Left lung (tissue), 10 donors: ENCODE measurements around the gene GALNT16. TPM values are rescaled to one million over a fixed set of nuclear protein-coding genes. Genes with fewer than 3 reads are reported as not detected.

Source experiments
- ATAC-seq: fragments of 200-7000 bp; cut with Tn5 transposase; one replicate; pipeline ENCODE4 v1.9.1; 2020; ENCODE audit warnings: moderate library complexity
- DNase-seq, 4 donors: peaks; one replicate each; pipeline ENCODE4 v3.0.0-alpha.2; 2013 to 2020
- H3K27ac ChIP-seq, 2 donors: fragments of 200-600 bp; sonication (generic) in 1 of 2; one replicate each; pipeline versions ENCODE4 v1.5.0 to v1.8.0; 2020 to 2021
- H3K27me3 ChIP-seq, 2 donors: fragments of 200-600 bp; sonication (generic) in 1 of 2; one replicate each; pipeline versions ENCODE4 v1.5.0 to v1.8.0; 2020 to 2021
- H3K36me3 ChIP-seq, 2 donors: fragments of 200-600 bp; sonication (generic) in 1 of 2; one replicate each; pipeline versions ENCODE4 v1.5.0 to v1.8.0; 2020 to 2021
- H3K4me1 ChIP-seq, 2 donors: fragments of 200-600 bp; one replicate each; pipeline ENCODE4 v1.8.0; 2021
- H3K4me3 ChIP-seq, 2 donors: fragments of 200-600 bp; sonication (generic) in 1 of 2; one replicate each; pipeline versions ENCODE4 v1.5.0 to v1.8.0; 2020 to 2021; ENCODE audit warnings: mild to moderate bottlenecking in 1 of 2
- H3K9me3 ChIP-seq, 2 donors: fragments of 200-600 bp; sonication (generic) in 1 of 2; one replicate each; pipeline versions ENCODE4 v1.5.0 to v1.8.0; 2020 to 2021
- intact Hi-C, 2 donors: fragments of 100-400 bp; cut with DNase I; formaldehyde crosslinking; loops; one replicate each; pipeline versions ENCODE4 v1.11.2 to v1.14.2; 2022
- polyA plus RNA-seq, 6 donors: library from polyadenylated mRNA; unstranded; fragments of 120-200 nt; gene quantifications; one replicate each; pipeline ENCODE4 v1.2.1, GENCODE V29; 2013; ENCODE audit not compliant: insufficient read length in 6 of 6
- total RNA-seq, 2 donors: library from RNA; stranded (reverse); fragmentation: NEBNext Ultra II Directional; extraction: Animal tissue kit (Norgen Biotek cat#: 25700); gene quantifications; one replicate each; pipeline ENCODE4 v1.2.1, GENCODE V29; 2021
- TF ChIP-seq, protein P1 (sequence below), 2 donors: fragments of 200-600 bp; sonication (generic) in 1 of 2; IDR thresholded peaks; one replicate each; pipeline versions ENCODE4 v1.5.0 to v1.8.0; 2021; ENCODE audit warnings: antibody characterized with exemption in 2 of 2
- donor health status: DM: no; HTN: yes; CAD: no.
- donor health status: DM: no; HTN: no; CAD: no.

The GALNT16 gene
- total and polyA plus RNA-seq, 8 donors: 2.4 to 5.0 (median 3.7) TPM

- ATAC-seq: no peak
- H3K36me3 ChIP-seq: no peaks in the 10 kb centered on the region
- TF ChIP-seq, protein P1, sequence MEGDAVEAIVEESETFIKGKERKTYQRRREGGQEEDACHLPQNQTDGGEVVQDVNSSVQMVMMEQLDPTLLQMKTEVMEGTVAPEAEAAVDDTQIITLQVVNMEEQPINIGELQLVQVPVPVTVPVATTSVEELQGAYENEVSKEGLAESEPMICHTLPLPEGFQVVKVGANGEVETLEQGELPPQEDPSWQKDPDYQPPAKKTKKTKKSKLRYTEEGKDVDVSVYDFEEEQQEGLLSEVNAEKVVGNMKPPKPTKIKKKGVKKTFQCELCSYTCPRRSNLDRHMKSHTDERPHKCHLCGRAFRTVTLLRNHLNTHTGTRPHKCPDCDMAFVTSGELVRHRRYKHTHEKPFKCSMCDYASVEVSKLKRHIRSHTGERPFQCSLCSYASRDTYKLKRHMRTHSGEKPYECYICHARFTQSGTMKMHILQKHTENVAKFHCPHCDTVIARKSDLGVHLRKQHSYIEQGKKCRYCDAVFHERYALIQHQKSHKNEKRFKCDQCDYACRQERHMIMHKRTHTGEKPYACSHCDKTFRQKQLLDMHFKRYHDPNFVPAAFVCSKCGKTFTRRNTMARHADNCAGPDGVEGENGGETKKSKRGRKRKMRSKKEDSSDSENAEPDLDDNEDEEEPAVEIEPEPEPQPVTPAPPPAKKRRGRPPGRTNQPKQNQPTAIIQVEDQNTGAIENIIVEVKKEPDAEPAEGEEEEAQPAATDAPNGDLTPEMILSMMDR (IDR thresholded peaks at IDR 0.05): no peak
- no peak overlapping the region for H3K4me3 ChIP-seq
- H3K27me3 ChIP-seq: no peaks in the 10 kb centered on the region
- DNase-seq: no peak
- no peaks in the 10 kb centered on the region for H3K9me3 ChIP-seq
- H3K4me1 ChIP-seq: no peaks in the 10 kb centered on the region
- intact Hi-C loops: no loop called here
- no peak overlapping the region for H3K27ac ChIP-seq
These were observed 91.4 kb downstream of the GALNT16 start for GRCh38 chr14:69351385-69351784.

DNA sequence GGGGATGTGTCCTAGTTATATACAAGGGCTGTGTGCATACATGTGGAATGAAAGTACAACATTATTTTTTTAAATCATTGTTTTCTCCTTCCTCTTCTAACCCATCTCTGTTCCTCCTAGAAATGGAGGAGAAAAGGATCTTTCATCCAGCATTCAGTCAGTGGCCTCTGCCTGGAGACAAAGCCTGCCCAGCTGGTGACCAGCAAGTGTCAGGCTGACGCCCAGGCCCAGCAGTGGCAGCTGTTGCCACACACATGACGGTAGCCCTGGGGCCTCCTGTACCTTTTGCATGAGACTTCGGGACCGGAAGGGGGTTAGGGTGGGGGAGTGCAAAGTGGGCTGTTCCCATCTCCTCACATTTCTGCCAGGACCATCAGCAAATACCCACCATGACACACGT lies 92.0 kb downstream of the GALNT16 start:
- Histone ChIP-seq H3K9me3 (no peaks in the 10 kb centered on the region), H3K27ac (no peak overlapping the region), H3K4me3 (no peak overlapping the region), H3K36me3 (no peaks in the 10 kb centered on the region), H3K4me1 (no peaks in the 10 kb centered on the region), H3K27me3 (no peaks in the 10 kb centered on the region)
- TF ChIP-seq, protein P1 (IDR thresholded peaks at IDR 0.05): no peak
- DNase-seq (no peak), ATAC-seq (no peak)
- intact Hi-C loops: no loop called here

- H3K4me3 ChIP-seq: no peak overlapping the region
- H3K27ac ChIP-seq: no peak overlapping the region
- TF ChIP-seq, protein P1 (IDR thresholded peaks at IDR 0.05): no peak
- H3K27me3 ChIP-seq: no peaks in the 10 kb centered on the region
- ATAC-seq (no peak), DNase-seq (no peak)
- intact Hi-C loops: no loop called here
- H3K9me3 ChIP-seq: no peaks in the 10 kb centered on the region
- H3K36me3 ChIP-seq: no peaks in the 10 kb centered on the region
- H3K4me1 ChIP-seq: no peaks in the 10 kb centered on the region
These were observed 93.2 kb downstream of the GALNT16 start for GRCh38 chr14:69353168-69353567.

DNA sequence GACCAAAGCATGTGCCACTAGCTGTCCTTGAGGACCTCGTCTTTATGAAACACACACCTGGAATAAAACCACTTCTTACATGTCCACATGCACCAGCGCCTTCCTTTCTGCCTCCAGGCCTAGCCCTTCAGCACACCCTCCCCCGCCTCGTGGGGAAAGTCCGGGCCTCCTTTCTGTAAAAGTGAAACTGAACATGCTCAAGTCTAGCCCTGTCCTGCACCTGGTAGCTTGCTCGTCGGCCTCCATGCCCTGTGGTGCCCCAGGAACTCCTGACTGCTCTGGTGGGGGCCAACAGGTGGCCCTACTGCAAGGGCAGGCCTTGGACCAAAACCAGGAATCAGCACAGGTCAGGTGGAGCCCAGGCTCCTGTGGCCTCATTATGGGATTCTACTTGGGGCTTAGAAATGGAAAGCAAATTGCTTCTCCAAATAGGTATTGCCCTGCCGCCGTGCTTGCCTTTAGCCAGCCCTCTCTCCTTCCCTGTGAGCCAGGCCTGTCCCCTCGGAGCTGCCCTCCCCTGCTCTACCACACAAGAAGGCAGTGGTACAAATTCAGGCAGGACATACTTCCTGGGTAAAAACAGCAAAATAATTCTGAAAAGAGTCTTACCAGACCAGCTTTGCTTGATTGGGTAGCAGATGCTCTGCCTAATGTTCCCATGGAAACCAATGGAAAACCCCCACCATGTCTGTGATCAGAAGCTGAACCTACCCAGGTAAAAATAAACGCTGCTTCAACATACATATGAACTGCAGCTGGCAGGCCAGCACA lies 94.6 kb downstream of the GALNT16 start:
- no peaks in the 10 kb centered on the region for H3K4me1 ChIP-seq
- intact Hi-C loops: no loop called here
- H3K27me3 ChIP-seq: no peaks in the 10 kb centered on the region
- ATAC-seq (peak; percentile 66), DNase-seq (no peak)
- H3K4me3 ChIP-seq: no peak overlapping the region
- no peak overlapping the region for H3K27ac ChIP-seq
- H3K36me3 ChIP-seq: no peaks in the 10 kb centered on the region
- TF ChIP-seq, protein P1 (IDR thresholded peaks at IDR 0.05): no peak
- no peaks in the 10 kb centered on the region for H3K9me3 ChIP-seq

DNA sequence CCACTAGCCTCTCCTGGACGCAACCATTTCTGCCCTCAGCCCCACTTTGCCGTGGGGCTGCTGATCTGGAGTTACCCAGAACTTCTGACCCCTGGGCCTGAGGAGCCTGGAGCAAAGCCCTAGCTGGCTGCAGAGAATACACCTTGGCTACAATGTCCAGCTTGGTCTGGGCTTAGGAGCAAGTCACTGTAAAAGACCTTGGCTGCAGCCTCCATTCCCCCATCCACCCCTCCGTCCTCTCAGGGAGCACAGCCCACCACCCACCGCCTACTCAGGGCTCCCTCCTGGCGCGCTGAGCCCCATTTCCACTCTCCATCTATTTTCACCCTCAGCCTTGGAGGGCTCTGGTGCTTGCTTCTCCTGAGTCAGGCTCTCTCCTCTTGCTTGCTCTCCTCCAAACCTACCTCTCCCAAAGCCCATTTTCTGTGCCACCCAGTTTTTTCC lies 95.2 kb downstream of the GALNT16 start:
- no peaks in the 10 kb centered on the region for H3K36me3 ChIP-seq
- no peaks in the 10 kb centered on the region for H3K4me1 ChIP-seq
- no peak overlapping the region for H3K4me3 ChIP-seq
- TF ChIP-seq, protein P1 (IDR thresholded peaks at IDR 0.05): no peak
- ATAC-seq: no peak
- H3K27ac ChIP-seq: no peak overlapping the region
- no peaks in the 10 kb centered on the region for H3K9me3 ChIP-seq
- DNase-seq: no peak
- no peaks in the 10 kb centered on the region for H3K27me3 ChIP-seq
- intact Hi-C loops: no loop called here
